NCI-H69 (cell line): Measurements from ENCODE around the gene TESK1.
A peak's percentile ranks its signal among the peaks of the same experiment; 100 is the strongest.

Experiments
- DNase-seq: peaks from one replicate; lab custom pipeline; 2025; lab: John Stamatoyannopoulos, UW

The TESK1 gene

DNA sequence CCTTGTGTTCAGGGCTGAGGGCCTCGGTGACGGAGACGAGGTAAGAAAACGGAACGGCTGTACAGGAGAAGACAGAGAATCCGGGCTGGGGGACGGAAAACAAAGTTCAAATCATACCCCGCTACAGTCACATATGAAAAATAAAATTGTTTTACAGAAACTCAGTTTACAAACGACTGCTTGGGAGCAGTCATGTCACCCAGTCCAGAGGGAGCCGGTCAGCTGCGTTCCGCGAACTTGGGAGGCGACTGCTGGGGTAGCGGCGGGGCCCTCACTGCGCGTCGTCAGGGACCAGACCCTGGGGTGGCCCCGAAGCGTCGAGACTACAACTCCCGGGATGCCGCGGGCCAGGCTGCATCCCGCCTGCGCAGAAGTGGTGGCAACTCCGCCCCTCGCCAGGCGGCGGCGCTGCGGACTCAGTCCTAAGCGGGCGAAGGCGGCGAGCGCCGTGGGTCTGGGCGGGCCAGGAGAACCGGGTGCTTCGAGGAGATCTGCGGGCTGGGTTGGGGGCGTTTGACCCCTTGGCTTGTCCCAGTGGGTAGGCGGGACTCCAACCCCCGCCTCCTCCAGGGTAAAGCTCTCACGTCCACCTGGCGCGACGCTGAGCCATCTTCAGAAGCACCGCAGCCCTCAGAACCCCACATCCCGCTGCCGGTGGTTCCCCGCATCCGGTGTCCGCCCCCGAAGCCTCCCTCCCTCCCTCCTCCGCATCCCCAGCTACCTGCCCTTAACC, 41.6 kb downstream of the TESK1 start:
- DNase-seq, result peak; percentile 94

GRCh38 chr9:35649431-35650340, 44.6 kb downstream of the TESK1 start:
- DNase-seq, result no peak

DNA sequence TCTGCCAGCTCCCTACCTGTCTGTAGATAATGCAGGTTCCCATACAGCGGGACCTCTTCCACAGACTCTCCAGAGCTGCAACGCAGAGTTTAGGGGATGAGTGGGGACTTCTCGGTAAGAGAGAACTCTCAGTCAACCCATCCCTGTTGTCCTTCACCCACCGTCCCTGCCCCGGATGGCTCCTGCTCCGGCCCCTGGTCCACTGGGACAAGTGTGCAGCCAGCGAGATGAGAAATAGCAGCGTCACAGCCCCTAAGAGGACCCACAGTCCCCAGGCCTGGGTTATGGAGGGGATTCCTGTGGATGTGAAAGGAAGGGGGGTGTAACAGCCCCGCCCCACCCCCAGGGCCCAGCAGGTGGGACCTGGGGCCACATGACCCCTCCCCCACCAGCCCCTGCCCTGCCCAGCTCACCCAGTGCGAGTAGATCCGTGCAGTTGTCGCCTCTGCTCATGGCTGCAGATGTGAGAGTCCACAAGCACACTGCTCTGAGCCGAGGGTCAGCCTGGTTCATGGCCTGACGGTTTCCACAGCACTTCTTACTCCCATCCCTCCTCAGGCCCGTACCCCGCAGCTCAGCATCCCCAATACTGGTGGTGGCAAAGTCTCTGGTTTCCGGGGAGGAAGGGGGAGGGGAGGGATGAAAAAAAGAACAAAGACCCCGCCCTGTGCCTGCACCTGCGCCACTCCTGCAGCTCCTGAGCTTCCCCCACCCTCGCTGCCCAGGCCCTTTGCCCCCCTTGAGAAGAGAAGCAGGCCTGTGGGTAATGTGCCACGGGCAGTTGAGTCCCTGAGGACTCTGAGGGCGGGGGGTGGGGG, 45.5 kb downstream of the TESK1 start, which contains the start of gene SIT1:
Gene SIT1, minus strand, starts transcription at position 591 of the 818 bp plus-strand sequence. Its CDS starts 78 bp downstream, at position 513.
- peak; percentile 45 for DNase-seq

DNA sequence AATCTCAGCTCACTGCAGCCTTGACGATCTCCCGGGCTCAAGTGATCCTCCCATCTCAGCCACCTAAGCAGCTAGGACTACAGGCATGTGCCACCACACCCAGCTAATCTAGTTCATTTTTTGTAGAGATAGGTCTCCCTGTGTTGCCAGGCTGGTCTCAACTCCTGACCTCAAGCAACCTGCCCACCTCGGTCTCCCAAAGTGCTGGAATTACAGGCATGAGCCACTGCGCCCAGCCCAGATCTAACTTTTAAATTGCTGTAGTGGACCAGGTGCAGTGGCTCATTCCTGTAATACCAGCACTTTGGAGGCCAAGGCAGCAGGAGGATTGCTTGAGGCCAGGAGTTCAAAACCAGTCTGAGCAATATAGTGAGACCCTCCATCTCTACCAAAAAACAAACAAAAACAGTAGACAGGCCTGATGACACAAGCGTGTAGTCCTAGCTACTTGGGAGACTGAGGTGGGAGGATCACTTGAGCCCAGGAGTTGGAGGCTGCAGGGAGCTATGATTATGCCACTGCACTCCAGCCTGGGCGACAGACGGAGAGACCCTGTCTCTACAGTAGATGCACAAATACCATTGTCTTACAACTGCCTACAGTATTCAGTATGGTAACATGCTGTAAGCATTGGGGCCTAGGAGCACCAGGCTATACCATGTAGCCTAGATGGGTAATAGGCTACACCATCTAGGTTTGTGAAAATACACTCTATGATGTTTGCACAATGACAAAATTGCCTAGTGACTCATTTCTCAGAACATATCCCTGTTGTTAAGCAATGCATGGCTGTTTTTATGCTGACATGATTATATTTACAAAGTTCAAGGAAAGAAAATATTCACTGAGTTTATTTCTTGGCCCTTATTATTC, 47.1 kb downstream of the TESK1 start:
- peak; percentile 35 for DNase-seq

DNA sequence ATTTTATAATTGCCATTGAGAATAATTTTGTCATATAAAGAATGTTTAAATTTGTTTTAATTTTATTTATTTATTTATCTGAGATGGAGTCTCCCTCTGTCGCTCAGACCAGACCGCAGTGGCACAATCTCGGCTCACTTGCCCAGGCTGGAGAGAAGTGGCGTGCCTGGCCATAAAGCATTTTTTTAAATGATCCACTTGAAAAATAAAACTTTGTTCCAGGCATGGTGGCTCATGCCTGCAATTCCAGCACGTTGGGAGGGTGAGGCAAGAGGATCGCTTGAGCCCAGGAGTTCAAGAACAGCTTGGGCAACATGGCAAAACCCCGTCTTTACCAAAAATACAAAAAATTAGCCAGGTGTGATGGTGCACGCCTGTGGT, 47.8 kb downstream of the TESK1 start:
- no peak for DNase-seq

GRCh38 chr9:35653611-35654010, 48.5 kb downstream of the TESK1 start:
- DNase-seq, result no peak

DNA sequence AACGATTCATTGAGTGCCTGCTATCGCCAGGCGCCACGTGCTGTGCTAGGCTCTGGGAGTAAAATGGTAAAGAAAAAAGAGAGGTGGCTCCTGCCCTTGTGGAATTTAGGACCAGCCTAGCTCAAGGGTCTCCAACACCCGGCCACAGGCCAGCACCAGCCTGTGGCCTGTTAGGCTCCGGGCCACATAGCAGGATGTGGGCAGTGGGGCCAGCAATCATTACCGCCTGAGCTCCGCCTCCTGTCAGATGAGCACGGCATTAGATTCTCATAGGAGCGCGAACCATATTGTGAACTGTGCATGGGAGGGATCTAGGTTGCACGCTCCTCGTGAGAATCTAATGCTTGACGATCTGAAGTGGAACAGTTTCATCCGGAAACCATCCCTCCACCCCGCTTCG, 51.3 kb downstream of the TESK1 start:
- no peak for DNase-seq

DNA sequence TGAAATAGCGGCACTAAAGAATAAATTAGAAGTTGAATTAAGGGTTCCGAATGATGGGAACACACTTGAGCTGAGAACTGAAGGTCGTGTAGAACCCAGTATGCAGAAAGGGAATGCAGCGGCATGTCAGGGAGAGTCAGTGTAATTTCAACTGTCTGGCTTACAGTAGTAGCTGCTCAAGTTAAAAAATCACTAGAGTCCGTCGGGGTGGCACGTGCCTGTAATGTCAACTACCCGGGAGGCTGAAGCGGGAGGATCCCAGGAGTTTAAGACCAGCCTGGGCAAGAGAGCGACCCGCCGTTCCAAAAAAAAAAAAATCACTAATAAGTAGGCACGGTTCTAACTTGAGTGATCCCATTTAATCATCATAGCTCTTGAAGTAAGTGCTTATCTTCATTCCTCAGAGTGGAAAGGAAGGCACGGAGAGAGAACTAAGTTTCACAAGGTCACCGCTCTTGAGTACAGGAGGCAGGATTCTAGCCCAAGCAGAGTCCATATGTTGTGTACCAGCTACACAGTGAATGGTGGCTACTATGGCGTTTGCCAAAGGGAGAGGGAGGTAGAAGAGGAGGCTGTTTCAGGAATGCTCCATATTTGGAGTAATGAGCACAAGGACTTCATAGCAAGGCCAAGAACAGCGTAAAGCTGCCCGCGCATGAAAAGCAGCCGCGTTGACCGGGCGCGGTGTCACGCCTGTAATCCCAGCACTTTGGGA, 51.9 kb downstream of the TESK1 start:
- DNase-seq, result no peak

DNA sequence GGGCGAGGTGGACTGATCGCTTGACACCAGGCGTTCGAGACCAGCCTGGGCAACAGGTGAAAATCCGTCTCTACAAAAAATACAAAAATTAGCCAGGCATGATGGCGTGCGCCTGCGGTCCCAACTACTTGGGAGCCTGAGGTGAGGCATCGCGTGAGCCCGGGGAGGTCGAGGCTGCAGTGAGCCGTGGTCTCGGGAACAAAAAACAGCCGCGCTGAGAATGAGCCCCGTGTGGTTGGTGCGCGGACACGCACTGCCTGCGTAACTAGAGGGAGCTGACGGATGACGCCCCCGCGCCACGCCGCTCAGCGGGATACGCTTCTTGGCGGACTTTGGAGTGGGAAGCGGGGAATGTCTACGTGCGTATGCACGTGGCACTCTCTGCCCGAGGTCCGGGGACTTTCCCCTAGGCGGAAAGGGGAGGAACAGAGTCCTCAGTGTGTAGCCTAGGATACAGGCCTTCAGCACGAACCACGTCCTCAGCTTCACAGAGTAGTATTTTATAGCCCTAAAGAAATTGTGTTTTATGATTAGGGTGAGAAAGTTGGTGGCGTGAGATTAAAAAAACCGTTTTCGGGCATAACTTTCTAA, 52.6 kb downstream of the TESK1 start, which contains the start of gene RMRP:
Gene RMRP, minus strand, starts transcription at position 474 of the 591 bp plus-strand sequence.
- peak; percentile 100 for DNase-seq

- peak; percentile 92 for DNase-seq
Observed at GRCh38 chr9:35658137-35658967, 53.3 kb downstream of the TESK1 start, which contains the start of gene CCDC107. Gene CCDC107, plus strand, starts transcription at chr9:35658292. Its CDS starts 88 bp downstream, at chr9:35658380.

DNA sequence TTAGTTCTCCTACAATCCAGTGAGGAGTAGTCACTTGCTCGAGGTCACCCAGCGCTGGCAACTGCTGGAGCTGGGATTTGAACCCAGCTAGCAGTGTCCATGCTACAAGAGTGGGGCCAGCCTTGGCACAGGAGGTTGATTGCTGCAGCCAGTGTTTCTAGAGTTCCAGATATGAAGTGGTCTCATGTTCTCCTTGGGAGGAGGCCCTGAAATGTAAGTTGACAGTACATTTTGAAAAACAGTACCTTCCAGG, 53.8 kb downstream of the TESK1 start:
- peak; percentile 73 for DNase-seq

- DNase-seq, result peak; percentile 36
Observed at GRCh38 chr9:35659340-35659739, 54.3 kb downstream of the TESK1 start.
